ENCODE measurements around the gene RLBP1. TPM values are rescaled to one million over a fixed set of nuclear protein-coding genes. Genes with fewer than 3 reads are reported as not detected.

RLBP1 gene
- total and polyA plus RNA-seq, 2 experiments from 2014 or later, result not detected

DNA sequence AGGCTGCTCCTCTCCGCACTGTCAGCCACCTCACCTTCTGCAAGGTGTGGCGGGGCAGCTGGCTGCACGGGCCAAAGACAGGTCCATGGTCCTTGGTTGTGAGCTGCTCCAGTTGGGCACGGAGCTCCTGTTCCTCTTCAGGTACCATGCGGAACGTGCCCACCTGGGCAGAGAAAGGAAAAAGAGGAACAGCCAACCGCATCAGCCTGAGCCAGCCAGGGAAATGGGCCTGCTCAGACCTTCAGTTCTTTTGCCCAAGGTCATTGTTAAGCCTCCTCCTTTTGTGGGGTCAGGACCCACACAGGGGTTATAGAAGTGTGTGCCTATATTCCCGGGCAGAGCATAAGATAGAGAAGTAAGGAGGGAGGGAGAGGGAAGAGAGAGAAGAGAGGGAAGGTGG lies 2.8 kb downstream of the RLBP1 start:
- H3K4me3 ChIP-seq, result no peak overlapping the region
- no peak overlapping the region for H3K9ac ChIP-seq
- no peaks in the 10 kb centered on the region for H3K79me2 ChIP-seq (ENCODE audit: insufficient read depth)
- H2AFZ ChIP-seq, result no peak overlapping the region
- H4K20me1 ChIP-seq (ENCODE audit: insufficient read depth), result no peaks in the 10 kb centered on the region
- peaks cover 2% of the 10 kb centered on the region for H3K27me3 ChIP-seq (replicated peaks; ENCODE audit: insufficient read depth)
- H3K9me2 ChIP-seq (ENCODE audit: insufficient read depth), result no peaks in the 10 kb centered on the region
- H3K27ac ChIP-seq, result no peak overlapping the region
- no peaks in the 10 kb centered on the region for H3K9me3 ChIP-seq (ENCODE audit: low read depth)
- WGBS, 2 experiments (ENCODE audit: low coverage in 1 of 2, low lambda C conversion rate in 2 of 2, missing lambda C conversion rate in 2 of 2), result 66 to 73% methylated on average over 8 of the region's 8 CpGs
- H3K4me2 ChIP-seq (ENCODE audit: unreplicated experiment), result no peak overlapping the region
- no peaks in the 10 kb centered on the region for H3K4me1 ChIP-seq (ENCODE audit: insufficient read depth)
- no peak for DNase-seq
- in situ Hi-C loops (cut with MboI), result no loop called here
- TF ChIP-seq EZH2phosphoT487 (IDR thresholded peaks at IDR 0.05; ENCODE audit: insufficient read depth, low read depth), result no peak
- no peak for TF ChIP-seq EZH2 (IDR thresholded peaks at IDR 0.05; ENCODE audit: insufficient read depth, poor library complexity, severe bottlenecking)
- H3F3A ChIP-seq (ENCODE audit: insufficient read depth), result no peaks in the 10 kb centered on the region
- H3K36me3 ChIP-seq (ENCODE audit: low read depth), result no peaks in the 10 kb centered on the region

DNA sequence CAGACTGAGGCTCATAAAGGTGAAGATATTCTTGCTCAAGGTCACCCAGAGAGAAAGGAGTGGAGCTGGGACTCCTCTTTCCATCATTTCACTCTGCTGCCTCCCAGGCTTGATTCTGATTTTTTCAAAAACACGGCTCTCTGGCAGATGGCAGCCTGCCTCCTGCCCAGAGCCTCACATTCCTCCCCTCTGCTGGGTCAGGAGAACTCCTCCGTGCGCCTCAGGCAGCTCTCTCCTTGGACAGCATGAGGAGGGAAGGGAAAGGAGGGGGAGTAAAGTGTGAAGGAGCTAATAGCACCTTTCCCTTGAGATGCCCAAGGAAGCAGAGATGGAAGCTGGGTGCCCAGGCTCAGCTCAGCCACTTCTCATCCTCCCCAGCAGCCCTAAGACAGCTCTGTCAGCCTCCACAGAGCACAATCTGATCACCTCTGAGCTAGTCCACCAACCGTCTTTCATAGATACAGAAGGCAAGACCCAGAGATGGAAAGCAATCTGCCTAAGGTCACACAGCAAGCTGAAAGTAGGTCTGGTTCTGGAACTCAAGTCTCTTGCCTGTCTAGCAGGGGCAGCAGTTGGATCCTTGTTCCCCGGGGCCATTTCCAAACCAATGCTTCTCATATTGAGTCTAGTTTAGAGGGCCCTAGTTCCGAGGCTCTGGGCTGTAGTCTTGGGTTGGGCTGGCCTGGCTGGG lies 3.5 kb downstream of the RLBP1 start:
- H3K9me2 ChIP-seq (ENCODE audit: insufficient read depth), result no peaks in the 10 kb centered on the region
- no peaks in the 10 kb centered on the region for H3K79me2 ChIP-seq (ENCODE audit: insufficient read depth)
- no peak overlapping the region for H2AFZ ChIP-seq
- H3K4me3 ChIP-seq, result no peak overlapping the region
- in situ Hi-C loops (cut with MboI), result no loop called here
- no peaks in the 10 kb centered on the region for H3K4me1 ChIP-seq (ENCODE audit: insufficient read depth)
- H3K36me3 ChIP-seq (ENCODE audit: low read depth), result no peaks in the 10 kb centered on the region
- no peaks in the 10 kb centered on the region for H3K9me3 ChIP-seq (ENCODE audit: low read depth)
- peaks cover 6% of the 10 kb centered on the region for H3K27me3 ChIP-seq (replicated peaks; ENCODE audit: insufficient read depth)
- 48 to 53% methylated on average over 6 of the region's 6 CpGs for WGBS, 2 experiments (ENCODE audit: low coverage in 1 of 2, low lambda C conversion rate in 2 of 2, missing lambda C conversion rate in 2 of 2)
- no peaks in the 10 kb centered on the region for H3F3A ChIP-seq (ENCODE audit: insufficient read depth)
- no peak for DNase-seq
- TF ChIP-seq EZH2phosphoT487 (IDR thresholded peaks at IDR 0.05; ENCODE audit: insufficient read depth, low read depth), result no peak
- no peak for TF ChIP-seq EZH2 (IDR thresholded peaks at IDR 0.05; ENCODE audit: insufficient read depth, poor library complexity, severe bottlenecking)
- no peak overlapping the region for H3K4me2 ChIP-seq (ENCODE audit: unreplicated experiment)
- H3K27ac ChIP-seq, result no peak overlapping the region
- H4K20me1 ChIP-seq (ENCODE audit: insufficient read depth), result no peaks in the 10 kb centered on the region
- no peak overlapping the region for H3K9ac ChIP-seq

DNA sequence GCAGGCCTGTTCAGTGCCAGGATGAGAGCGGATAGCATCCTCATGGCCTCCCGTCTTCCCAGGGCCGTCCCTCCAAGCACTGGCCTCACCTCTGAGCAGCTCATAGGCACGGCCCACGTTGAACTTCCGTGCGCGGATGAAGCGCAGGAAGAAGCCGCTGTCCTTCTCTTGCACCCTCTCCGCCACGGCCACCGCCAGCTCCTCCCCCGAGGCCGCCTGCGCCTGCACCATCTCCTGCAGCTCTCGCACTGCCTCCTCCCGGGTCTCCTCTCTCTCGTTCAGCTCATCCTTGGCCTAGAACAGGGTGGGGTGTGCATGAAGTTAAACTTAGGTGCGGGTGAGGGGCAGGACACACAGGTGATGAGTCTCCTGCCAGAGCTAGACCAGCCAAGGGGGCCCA lies 4.3 kb downstream of the RLBP1 start:
- no peak overlapping the region for H3K27ac ChIP-seq
- H3K36me3 ChIP-seq (ENCODE audit: low read depth), result no peaks in the 10 kb centered on the region
- in situ Hi-C loops (cut with MboI), result no loop called here
- no peaks in the 10 kb centered on the region for H3K9me3 ChIP-seq (ENCODE audit: low read depth)
- H2AFZ ChIP-seq, result no peak overlapping the region
- H3K27me3 ChIP-seq (replicated peaks; ENCODE audit: insufficient read depth), result peaks cover 6% of the 10 kb centered on the region
- no peak overlapping the region for H3K9ac ChIP-seq
- H3K79me2 ChIP-seq (ENCODE audit: insufficient read depth), result no peaks in the 10 kb centered on the region
- H3K9me2 ChIP-seq (ENCODE audit: insufficient read depth), result no peaks in the 10 kb centered on the region
- H3K4me3 ChIP-seq, result no peak overlapping the region
- DNase-seq, result no peak
- WGBS, 2 experiments (ENCODE audit: low coverage in 1 of 2, low lambda C conversion rate in 2 of 2, missing lambda C conversion rate in 2 of 2), result 75 to 78% methylated on average over 20 of the region's 20 CpGs
- TF ChIP-seq EZH2 (IDR thresholded peaks at IDR 0.05; ENCODE audit: insufficient read depth, poor library complexity, severe bottlenecking) (no peak), EZH2phosphoT487 (IDR thresholded peaks at IDR 0.05; ENCODE audit: insufficient read depth, low read depth) (no peak)
- H3F3A ChIP-seq (ENCODE audit: insufficient read depth), result no peaks in the 10 kb centered on the region
- H4K20me1 ChIP-seq (ENCODE audit: insufficient read depth), result no peaks in the 10 kb centered on the region
- H3K4me1 ChIP-seq (ENCODE audit: insufficient read depth), result no peaks in the 10 kb centered on the region
- H3K4me2 ChIP-seq (ENCODE audit: unreplicated experiment), result no peak overlapping the region

- in situ Hi-C loops (cut with MboI), result no loop called here
Measured at GRCh38 chr15:89215627-89216026, 5.8 kb downstream of the RLBP1 start.

More at GRCh38 chr15:89215627-89216026, 5.8 kb downstream of the RLBP1 start:
- no peak overlapping the region for H3K4me3 ChIP-seq
- TF ChIP-seq EZH2 (IDR thresholded peaks at IDR 0.05; ENCODE audit: insufficient read depth, poor library complexity, severe bottlenecking), result no peak
- TF ChIP-seq EZH2phosphoT487 (IDR thresholded peaks at IDR 0.05; ENCODE audit: insufficient read depth, low read depth), result no peak
- no peak overlapping the region for H3K9ac ChIP-seq
- no peaks in the 10 kb centered on the region for H3K36me3 ChIP-seq (ENCODE audit: low read depth)
- peaks cover 6% of the 10 kb centered on the region for H3K27me3 ChIP-seq (replicated peaks; ENCODE audit: insufficient read depth)
- DNase-seq, result no peak
- H2AFZ ChIP-seq, result no peak overlapping the region
- no peaks in the 10 kb centered on the region for H3K9me2 ChIP-seq (ENCODE audit: insufficient read depth)
- H3K9me3 ChIP-seq (ENCODE audit: low read depth), result no peaks in the 10 kb centered on the region
- WGBS, 2 experiments (ENCODE audit: low coverage in 1 of 2, low lambda C conversion rate in 2 of 2, missing lambda C conversion rate in 2 of 2), result 60 to 67% methylated on average over 2 of the region's 2 CpGs
- H4K20me1 ChIP-seq (ENCODE audit: insufficient read depth), result no peaks in the 10 kb centered on the region
- no peaks in the 10 kb centered on the region for H3K4me1 ChIP-seq (ENCODE audit: insufficient read depth)
- no peaks in the 10 kb centered on the region for H3K79me2 ChIP-seq (ENCODE audit: insufficient read depth)
- no peaks in the 10 kb centered on the region for H3F3A ChIP-seq (ENCODE audit: insufficient read depth)
- H3K4me2 ChIP-seq (ENCODE audit: unreplicated experiment), result no peak overlapping the region
- no peak overlapping the region for H3K27ac ChIP-seq

Data from GM23248 (cell line).